NCI-H187 (cell line): ENCODE data around the gene PAMR1.
"Not testable (repeated sequence)": the region's sequence is repeated elsewhere in the genome, so short reads cannot be mapped to it uniquely, and the experiment has no call there.

Source experiments
- DNase-seq, 2 experiments: peaks; one replicate each; lab custom pipeline; 2025; lab: John Stamatoyannopoulos, UW

The PAMR1 gene

GRCh38 chr11:35545391-35546003, 20.1 kb upstream of the PAMR1 start:
- no peak for DNase-seq

GRCh38 chr11:35543481-35543880, 18.1 kb upstream of the PAMR1 start:
- DNase-seq = no peak

DNA sequence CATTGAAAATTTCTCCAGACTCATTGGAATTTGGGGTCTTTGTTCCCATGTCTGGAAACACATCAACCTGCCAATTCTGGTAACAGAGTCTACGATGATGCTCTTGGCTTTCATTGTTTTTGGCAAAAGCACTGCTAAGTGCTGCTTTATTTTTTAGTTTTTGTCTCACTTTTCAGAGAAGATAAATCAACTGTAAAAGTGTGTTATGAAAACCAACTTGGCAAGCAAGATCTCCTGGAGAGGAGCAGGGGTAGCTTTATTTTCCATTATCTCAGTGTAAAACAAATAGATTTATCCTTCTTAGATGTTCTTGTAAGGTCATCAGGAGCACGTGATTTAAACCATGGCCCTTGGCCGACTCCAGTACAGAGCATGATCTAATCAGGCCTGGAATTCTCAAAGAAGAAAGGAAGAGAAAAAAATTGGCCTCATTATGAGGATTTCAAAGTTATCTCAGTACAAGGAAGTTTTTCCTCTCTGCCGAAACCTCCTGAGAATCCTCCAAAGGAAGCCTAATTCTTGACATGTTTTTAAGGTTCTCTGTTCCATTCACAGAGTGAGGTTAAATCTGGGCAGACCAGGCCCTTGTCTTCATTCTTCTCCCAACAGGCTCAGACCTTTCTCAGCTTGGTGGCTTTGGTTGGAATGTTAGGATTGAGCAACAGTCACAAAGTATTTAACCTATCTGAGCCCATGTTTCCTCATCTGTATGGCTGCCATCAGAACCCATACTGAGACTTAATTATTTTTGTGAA, 16.4 kb upstream of the PAMR1 start:
- no peak for DNase-seq

- no peak for DNase-seq
Observed at GRCh38 chr11:35540526-35540925, 15.1 kb upstream of the PAMR1 start.

DNA sequence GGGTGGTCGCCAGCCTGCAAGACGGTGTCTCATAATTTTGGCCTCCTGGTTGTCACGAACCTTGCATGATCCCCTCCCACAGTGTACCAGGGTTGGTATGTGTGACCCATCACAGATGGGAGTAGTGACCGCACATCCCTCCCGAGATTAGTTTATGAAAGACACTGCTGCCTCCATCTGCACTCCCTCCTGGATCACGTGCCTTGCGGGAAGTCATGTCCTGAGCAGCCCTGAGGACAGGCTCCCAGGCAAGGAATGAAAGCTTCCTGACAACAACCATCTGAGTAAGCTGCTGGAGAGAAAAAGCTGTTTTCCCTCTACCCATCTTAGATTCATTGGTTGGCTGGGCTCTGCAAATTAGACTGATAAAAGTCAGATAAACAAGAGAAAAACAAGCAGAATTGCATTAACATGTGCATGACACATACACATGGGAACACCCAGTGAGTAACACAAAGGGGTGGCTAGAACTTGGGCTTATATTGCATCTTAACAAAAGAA, 14.4 kb upstream of the PAMR1 start:
- DNase-seq = no peak

- DNase-seq = no peak
Observed at GRCh38 chr11:35539256-35539655, 13.8 kb upstream of the PAMR1 start.

DNA sequence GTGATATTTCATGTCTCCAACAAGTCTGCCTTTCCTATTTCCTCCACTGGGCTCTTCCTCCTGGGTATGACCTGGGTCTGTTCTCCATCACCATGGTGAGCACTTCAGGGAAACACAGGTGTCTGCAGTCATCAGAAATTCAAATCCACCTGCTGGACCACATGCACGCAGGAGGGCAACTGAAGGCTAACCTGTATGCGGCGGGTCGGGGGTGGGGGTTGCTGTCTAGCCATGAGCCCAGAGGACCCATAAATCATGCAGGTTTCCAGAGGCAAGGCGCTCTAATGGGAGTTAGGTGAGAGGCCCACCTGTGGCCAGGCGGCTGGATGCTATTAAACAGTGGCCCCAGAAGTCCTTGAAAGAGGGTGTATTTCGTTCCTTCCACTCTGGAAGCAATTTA, 11.1 kb upstream of the PAMR1 start:
- peak; percentile 67 to 83 for DNase-seq

GRCh38 chr11:35531246-35531645, 5.8 kb upstream of the PAMR1 start:
- no peak for DNase-seq

DNA sequence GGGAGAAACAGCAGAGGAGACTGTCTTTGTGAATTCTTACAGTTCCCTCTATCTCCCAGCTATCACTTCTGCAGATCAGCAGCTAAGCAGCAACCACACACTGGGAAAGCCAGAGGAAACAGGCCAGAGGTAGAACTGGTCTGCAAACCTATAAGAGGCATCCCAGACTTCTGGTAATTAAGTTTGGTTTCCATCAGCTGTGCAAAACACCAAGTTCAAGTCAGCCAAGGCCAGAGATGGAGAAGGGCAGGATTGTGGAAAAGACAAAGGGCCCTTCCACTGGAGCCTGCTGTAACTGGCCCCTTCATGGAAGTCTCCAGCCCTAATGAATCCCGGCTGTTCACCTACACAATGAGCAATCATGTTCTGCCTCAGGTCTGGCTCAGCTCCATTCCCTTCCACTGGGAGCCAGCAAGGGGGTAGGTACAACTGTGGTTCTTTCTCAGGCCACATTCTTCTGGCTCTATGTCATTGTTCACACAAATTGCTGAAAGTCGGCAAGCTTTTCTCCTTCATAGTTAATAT, 4.6 kb upstream of the PAMR1 start:
- DNase-seq = no peak

GRCh38 chr11:35526370-35526792, 965 bp upstream of the PAMR1 start:
- DNase-seq = no peak

GRCh38 chr11:35524780-35525179, 636 bp downstream of the PAMR1 start:
- DNase-seq = no peak

DNA sequence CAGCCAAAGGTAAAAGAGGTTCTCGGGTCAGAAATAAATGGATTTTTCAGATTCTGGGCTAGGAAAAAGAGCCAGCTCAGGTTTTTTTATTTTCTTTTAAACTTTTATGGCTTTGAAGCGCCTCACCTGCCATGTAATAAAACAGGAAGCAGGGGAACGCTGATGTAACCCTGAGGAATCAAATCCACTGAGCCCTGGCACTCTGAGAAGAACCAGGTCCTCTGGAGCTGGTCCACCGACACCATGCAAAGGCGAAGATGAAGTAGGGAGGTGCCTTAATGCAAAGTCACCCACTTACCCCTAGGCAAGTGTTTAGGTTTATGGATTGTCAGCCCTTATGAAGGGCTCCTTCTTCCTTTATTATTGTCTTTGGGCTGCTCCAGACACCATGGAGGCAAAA, 1.6 kb downstream of the PAMR1 start:
- DNase-seq = no peak

DNA sequence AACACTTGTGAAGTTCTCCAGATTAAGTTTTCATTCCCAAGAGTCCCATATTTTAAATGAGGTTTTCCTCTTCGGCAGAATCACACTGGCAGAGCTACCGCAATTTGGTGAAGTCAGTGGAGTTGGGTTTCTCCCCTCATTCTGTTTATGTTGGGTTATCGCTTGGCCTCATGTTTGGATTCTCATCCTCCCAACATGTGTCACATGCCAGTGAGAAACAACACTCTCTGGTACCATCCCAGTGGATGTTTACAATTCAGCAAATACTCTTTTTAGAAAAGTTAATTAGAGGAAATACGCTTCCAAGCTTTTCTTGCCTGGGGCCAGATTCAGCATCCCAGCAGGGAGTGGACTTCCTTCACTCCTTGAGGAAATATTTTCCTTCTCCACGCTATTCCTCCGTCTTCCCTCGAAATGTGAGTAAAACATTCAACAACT, 2.1 kb downstream of the PAMR1 start:
- no peak for DNase-seq

GRCh38 chr11:35522091-35522490, 3.3 kb downstream of the PAMR1 start:
- not testable (repeated sequence) for DNase-seq

GRCh38 chr11:35520376-35520775, 5.0 kb downstream of the PAMR1 start:
- no peak for DNase-seq

DNA sequence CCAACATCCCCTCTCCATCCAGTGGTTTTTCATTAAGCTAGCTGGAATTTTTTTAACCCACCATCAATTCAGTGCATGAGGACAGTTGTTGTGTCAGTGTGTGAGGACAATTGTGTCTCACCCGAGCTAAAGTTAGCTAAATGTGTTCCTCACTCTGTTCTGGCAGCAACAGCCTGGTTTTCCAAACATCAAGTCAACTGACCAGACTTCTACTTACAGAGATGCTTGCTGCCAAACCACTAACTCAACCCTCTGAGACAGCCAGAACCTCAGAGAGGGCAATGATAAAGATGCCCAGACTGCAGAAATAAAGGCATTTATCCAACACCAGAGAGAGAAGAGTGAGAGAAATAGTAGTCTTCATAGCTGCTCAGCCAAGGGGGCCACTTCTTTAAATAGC, 6.7 kb downstream of the PAMR1 start:
- no peak for DNase-seq

- no peak for DNase-seq
Observed at GRCh38 chr11:35517481-35517880, 7.9 kb downstream of the PAMR1 start.

GRCh38 chr11:35516403-35516802, 9.0 kb downstream of the PAMR1 start:
- no peak for DNase-seq

GRCh38 chr11:35515224-35515623, 10.2 kb downstream of the PAMR1 start:
- no peak for DNase-seq

DNA sequence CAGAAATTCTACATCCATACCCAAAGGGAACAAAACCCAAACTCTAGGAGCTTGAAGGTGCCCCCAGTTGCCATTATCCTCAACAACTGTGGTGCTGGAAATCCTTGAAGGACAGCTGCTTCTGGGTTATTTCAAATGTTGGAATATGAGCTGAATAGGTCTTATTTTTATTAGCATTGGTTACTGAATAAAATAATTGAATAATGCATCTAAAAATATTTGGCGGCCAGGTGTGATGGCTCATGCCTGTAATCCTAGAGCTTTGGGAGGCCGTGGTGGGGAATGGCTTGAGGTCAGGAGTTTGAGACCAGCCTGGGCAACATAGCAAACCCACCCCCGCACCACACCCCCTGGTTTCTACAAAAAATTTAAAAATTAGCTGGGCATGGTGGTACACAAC, 10.9 kb downstream of the PAMR1 start:
- DNase-seq = no peak

DNA sequence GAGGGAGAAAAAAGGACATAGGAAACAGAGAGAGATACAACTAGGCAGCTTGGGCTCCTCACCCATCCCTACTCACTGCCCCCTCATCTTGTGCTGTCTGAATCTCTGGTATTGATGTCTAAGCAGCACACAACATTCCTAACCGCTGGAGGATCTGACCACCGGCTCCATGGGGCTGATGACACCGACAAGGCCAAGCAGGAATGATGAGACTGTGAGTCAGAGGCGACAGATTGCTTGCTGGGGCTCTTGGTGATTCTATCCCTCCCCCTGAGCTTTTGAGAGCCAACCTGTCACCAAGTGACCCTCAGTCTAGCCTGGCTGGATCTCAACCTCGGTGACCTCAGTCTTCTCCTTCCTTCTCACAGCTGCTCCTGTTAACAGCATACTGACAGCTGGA, 13.8 kb downstream of the PAMR1 start:
- DNase-seq = no peak

GRCh38 chr11:35507688-35508087, 17.7 kb downstream of the PAMR1 start:
- no peak for DNase-seq

GRCh38 chr11:35501776-35502175, 23.6 kb downstream of the PAMR1 start:
- DNase-seq = no peak
